HG02610 (cell line): ENCODE data around the gene PAIP2B.

Experiments
- ATAC-seq: cut with Tn5 transposase; IDR thresholded peaks from one replicate; pipeline ENCODE4 v1.9.1; 2021; ENCODE audit warnings: mild to moderate bottlenecking, moderate library complexity; ENCODE audit not compliant: unreplicated experiment

PAIP2B gene

DNA sequence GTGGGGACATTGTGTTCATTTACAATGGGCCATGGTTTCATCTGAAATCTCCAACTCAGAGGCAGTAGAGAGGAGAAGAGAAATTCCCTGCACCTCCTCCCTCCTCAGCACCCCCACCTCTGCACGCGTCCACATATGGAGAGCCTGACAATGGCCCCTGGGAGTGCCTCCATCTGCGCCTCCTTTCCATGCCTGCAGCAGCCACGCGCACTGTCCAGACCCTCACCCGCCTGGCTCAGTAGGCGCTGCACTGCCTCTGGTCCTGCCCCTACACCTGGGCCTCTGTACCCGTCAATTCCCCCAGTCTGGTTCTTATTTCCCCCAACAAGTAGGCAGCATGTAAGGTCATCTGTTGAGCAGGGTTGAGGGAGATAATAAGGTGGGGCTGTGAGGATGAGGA lies 72.6 kb downstream of the PAIP2B start:
- no peak for ATAC-seq

DNA sequence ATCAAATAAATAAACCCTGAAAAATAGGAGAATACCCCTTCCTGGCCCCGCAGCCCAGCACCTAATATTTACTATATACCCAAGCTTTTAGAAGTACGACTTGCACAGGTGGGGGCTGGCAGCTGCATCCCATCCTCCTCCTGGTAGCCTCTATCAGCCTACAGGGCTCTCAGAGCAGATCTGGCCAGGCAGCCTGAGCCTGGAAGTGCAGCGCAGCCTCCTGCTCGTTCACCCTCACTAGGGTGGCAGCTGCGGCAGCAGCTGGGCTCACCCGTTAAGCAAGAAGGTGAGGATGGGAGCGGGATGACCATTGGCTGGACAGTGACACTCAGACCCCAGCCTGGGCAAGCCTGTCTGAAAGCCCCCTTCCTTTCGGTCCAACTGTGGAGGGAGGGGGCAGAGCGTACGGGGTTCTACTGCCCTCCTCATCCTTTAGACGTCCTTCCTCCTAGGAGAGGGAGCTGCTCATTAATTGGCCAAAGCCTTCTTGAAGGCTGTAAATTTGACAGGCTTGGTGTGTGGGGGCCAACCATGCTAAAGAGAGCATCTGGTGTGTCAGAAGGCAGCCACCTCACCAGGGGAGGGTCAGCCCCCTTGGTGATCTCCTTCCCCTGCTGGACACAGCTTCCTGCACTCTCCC lies 73.2 kb downstream of the PAIP2B start:
- ATAC-seq, result no peak

- no peak for ATAC-seq
These were observed 75.3 kb downstream of the PAIP2B start for GRCh38 chr2:71151620-71152019.

DNA sequence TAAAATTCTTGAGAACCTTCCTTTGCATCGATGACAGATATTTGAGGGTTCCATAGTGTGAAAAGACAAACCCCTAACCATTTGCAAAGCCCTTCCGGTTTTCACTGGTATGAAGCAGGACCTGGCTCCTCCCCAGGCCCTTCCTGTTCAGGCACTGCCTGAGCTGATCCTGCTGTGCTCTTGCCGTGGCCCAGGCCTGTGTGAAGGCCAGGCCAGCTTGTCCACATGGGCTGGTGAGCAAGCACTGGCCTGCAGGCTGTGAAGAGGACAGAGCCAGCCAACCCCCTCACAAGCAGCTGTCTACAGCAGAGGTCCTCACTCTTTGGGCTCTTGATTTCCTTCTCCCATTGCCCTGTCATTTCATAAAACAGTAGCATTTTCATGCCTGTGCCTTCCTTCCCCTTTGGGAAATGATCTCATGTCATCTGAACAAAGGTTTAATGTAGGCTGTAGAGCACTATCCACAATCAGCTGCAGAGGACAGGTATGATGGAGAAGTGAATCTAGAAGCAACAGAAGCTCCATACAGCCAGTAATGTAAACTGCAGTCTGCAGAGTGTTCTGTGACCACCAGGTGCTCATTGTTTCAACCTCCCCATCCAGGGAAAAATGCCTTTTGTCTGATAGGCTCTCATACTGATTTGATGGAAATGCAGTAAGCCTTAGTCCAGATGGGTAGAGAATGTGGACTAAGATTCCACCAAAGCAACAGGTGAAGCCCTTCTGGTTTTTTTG lies 76.7 kb downstream of the PAIP2B start:
- no peak for ATAC-seq

DNA sequence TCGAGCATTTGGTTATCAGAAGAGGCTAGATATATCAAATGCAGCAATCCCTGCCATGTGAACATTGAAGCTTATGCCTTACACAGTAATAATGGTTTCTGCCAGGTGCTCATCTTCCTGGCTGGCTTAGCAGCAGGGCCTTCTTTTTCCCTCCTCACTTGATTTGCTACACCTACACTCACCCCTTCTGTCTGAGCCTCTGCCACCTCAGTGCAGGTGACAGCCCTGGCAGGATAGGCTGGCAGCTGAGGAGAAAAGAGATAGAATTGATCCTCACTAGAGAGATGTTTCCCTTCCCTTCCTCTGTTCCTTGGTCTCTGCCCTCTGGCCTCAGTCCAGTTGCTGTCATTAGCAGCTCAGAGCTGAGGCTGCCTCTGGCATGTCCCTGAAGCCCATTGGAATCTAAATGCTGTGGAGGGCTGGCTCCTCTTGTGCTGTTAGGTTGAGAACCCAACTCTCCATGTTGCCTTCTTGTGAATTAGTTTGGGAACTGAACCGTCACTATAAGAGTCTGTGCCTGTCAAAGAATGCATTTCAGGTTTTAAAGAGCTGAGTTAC lies 78.3 kb downstream of the PAIP2B start:
- no peak for ATAC-seq

GRCh38 chr2:71143782-71144181 lies 83.1 kb downstream of the PAIP2B start:
- no peak for ATAC-seq

GRCh38 chr2:71136174-71136573 lies 90.7 kb downstream of the PAIP2B start:
- no peak for ATAC-seq

GRCh38 chr2:71133603-71134002 lies 93.3 kb downstream of the PAIP2B start:
- ATAC-seq, result no peak
